ENCODE measurements around the gene PTPRN. TPM values are rescaled to one million over a fixed set of nuclear protein-coding genes. Genes with fewer than 3 reads are reported as not detected.
A peak's percentile ranks its signal among the peaks of the same experiment; 100 is the strongest.

The PTPRN gene
- total RNA-seq, result not detected
- long read RNA-seq, result 0 reads

- intact Hi-C loops (cut with DNase I), result no loop called here
- DNase-seq (no peak), ATAC-seq (no peak)
- Histone ChIP-seq H3K4me3 (no peak within 1 kb of the TSS), H3K9me3 (no peaks in the 10 kb centered on the region), H3K36me3 (no peaks in the 10 kb centered on the region), H3K4me1 (no peaks in the 10 kb centered on the region), H3K27me3 (ENCODE audit: low read depth) (peaks cover 59% of the 10 kb centered on the region), H3K27ac (no peak within 1 kb of the TSS)
- no peak for TF ChIP-seq CTCF (IDR thresholded peaks at IDR 0.05)
These were observed at the start of gene PTPRN for GRCh38 chr2:219309278-219309677. Gene PTPRN (minus strand): TSS chr2:219309401. CDS start chr2:219309332, 69 bp downstream.

DNA sequence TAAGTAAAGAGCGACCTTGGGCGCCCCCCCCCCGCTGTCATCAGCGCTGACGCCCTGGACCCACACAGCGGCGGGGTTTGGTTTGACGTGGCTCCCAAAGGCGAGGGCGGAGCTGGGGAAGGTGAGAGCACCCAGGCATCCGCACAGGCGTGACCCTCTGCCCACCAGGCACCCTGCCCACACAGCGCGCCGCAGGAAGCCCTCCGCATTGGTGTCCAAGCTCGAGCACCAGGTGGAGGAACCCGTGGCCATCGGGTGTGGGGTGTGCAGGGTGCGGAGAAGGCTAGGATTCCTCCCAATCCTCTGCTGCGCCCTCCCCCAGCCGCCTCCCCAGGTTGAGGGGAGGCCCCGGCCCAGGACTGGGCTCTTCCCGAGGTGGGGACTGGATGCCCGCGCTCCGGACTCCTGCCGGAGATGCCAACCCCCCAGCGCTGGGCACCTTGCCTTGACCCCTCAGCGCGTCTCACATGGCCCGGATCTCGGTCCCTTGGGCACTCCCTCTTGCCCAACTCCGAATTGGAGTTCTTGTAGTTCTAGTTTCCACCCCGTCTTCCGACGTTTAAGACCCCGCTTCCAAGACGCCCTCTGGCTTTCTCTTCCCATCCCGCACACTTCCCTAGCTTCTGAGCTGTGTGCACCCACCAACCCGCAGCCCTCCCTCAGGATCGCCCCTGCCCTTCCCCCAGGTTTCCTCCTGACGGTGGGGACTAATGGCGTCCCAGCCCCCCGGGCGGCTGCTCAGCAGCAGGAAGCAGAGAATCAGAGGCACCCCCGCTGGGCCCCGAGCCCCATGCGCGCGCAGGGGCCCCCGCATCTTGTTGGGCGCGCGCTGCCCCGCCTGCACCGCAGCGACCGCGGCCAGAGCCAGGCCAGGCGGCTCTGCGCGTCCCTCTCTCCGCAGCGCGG is 49.2 kb upstream of the PTPRN start:
- ATAC-seq (peak in 1 of 2 donors; percentile 12), DNase-seq (no peak)
- intact Hi-C loops (cut with DNase I), result no loop called here
- Histone ChIP-seq H3K9me3 (no peaks in the 10 kb centered on the region), H3K36me3 (no peaks in the 10 kb centered on the region), H3K4me1 (peaks cover 10% of the 10 kb centered on the region), H3K27me3 (ENCODE audit: low read depth) (peaks cover 50% of the 10 kb centered on the region), H3K4me3 (peak overlapping the region; percentile 27), H3K27ac (no peak overlapping the region)
- TF ChIP-seq CTCF (IDR thresholded peaks at IDR 0.05), result no peak

DNA sequence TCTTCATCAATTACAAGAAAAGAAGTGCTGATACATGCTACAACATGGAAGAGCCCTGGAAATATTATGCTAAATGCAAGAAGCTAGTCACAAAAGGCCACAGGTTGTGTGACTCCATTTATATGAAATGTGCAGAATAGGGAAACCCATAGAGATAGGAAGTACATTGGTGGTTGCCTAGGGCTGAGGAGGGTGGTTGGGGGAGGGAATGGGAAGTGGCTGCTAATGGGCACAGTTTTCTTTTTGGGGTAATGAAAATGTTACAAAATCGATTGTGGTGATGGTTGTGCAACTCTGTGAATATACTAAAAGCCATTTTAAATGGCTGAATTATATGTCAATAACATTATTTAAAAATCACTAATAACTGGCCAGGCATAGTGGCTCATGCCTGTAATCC is 47.6 kb upstream of the PTPRN start:
- intact Hi-C loops (cut with DNase I), result no loop called here
- ATAC-seq, result peak; percentile 36 to 68

DNA sequence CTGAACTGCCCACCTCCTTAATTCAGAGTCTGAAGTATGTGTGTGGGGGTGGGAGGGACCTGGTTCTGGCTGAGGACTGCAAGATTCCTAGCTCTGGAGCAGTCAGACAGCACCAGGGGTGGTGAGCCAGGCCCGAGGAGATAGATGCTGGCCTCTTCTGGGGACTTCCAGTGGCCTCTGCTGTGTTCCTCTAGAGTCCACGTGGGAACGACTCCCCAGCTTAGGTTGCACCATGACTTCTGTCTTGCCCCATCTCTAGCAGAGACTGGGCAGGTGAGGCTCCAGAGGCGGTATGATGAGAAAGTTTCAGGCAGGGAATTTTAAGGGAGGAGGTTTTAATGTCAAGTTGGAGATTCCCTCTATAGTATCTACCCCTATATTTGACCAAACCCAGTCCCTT is 45.4 kb upstream of the PTPRN start:
- H3K4me1 ChIP-seq, result peaks cover 10% of the 10 kb centered on the region
- H3K9me3 ChIP-seq, result no peaks in the 10 kb centered on the region
- no peak for TF ChIP-seq CTCF (IDR thresholded peaks at IDR 0.05)
- H3K27ac ChIP-seq, result no peak overlapping the region
- no peak for ATAC-seq
- no peaks in the 10 kb centered on the region for H3K36me3 ChIP-seq
- no peak overlapping the region for H3K4me3 ChIP-seq
- intact Hi-C loops (cut with DNase I), result no loop called here
- no peak for DNase-seq
- peaks cover 47% of the 10 kb centered on the region for H3K27me3 ChIP-seq (ENCODE audit: low read depth)

More for the DNA sequence above, 47.6 kb upstream of the PTPRN start:
- no peak for DNase-seq
- Histone ChIP-seq H3K4me3 (no peak overlapping the region), H3K27ac (no peak overlapping the region), H3K27me3 (ENCODE audit: low read depth) (peaks cover 51% of the 10 kb centered on the region), H3K9me3 (no peaks in the 10 kb centered on the region), H3K36me3 (no peaks in the 10 kb centered on the region), H3K4me1 (peaks cover 10% of the 10 kb centered on the region)
- TF ChIP-seq CTCF (IDR thresholded peaks at IDR 0.05), result no peak

DNA sequence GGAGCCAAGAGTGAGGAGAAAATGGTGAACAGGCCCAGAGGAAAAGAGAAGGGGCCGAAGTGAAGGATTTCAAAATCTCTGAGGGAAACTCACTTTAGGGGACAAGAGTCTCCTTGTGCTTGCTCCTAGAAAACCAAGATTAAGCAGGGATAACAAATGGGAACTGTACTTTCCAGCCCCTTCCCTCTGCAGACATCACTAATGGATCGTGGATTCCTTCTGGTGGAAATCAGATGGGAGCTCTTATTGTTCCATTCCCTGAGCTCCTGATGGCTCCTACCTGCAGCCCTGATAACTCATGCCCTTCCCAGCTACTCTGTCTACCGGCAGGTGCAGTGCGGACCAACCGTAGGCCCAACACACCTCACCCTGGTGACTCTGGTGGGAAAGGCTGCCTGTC is 43.9 kb upstream of the PTPRN start:
- ATAC-seq, result no peak
- H3K27ac ChIP-seq, result no peak overlapping the region
- H3K4me1 ChIP-seq, result peaks cover 3% of the 10 kb centered on the region
- TF ChIP-seq CTCF (IDR thresholded peaks at IDR 0.05), result no peak
- no peak overlapping the region for H3K4me3 ChIP-seq
- no peak for DNase-seq
- intact Hi-C loops (cut with DNase I), result no loop called here
- H3K9me3 ChIP-seq, result no peaks in the 10 kb centered on the region
- H3K27me3 ChIP-seq (ENCODE audit: low read depth), result peaks cover 35% of the 10 kb centered on the region
- H3K36me3 ChIP-seq, result no peaks in the 10 kb centered on the region

Data from lower lobe of right lung (tissue), 2 donors.